DOHH2 (cell line): ENCODE results near the gene ETFDH.

Source experiments
- CTCF ChIP-seq: fragments of 200-600 bp; sonication (generic); IDR thresholded peaks from one replicate; pipeline ENCODE4 v1.5.1; 2014; ENCODE audit warnings: antibody characterized with exemption, mild to moderate bottlenecking, low read depth, low read length; ENCODE audit not compliant: poor library complexity, severe bottlenecking
- EZH2phosphoT487 ChIP-seq: fragments of 200-600 bp; sonication (generic); IDR thresholded peaks from 2 replicates; pipeline ENCODE4 v1.6.1; 2017; ENCODE audit warnings: borderline replicate concordance, mild to moderate bottlenecking, antibody characterized with exemption, low read length, moderate library complexity, mixed read lengths

- no peak for TF ChIP-seq CTCF
- TF ChIP-seq EZH2phosphoT487, result no peak
Measured at GRCh38 chr4:158673633-158674032, 1.5 kb downstream of the ETFDH start.
